LNCaP clone FGC (cell line): ENCODE data around the gene SPDYE17.
"Not testable (repeated sequence)": the region's sequence is repeated elsewhere in the genome, so short reads cannot be mapped to it uniquely, and the experiment has no call there.

Experiments
- DNase-seq: peaks from one replicate; pipeline ENCODE4 v3.0.0-alpha.2; 2011; ENCODE audit warnings: low read depth
- H3K4me3 ChIP-seq: 2 replicates; pipeline ENCODE4 v1.5.1; 2011; ENCODE audit warnings: mild to moderate bottlenecking, low read depth, low read length, control low read depth
- CTCF ChIP-seq: IDR thresholded peaks from 2 replicates; pipeline ENCODE4 v1.5.1; 2012; ENCODE audit warnings: mild to moderate bottlenecking; ENCODE audit not compliant: control insufficient read depth, insufficient read depth; ENCODE audit errors: extremely low read depth

SPDYE17 gene

GRCh38 chr7:77002104-77002503, 30.1 kb downstream of the SPDYE17 start:
- H3K4me3 ChIP-seq, DNase-seq: not testable (repeated sequence)

GRCh38 chr7:76999474-77000107, 32.6 kb downstream of the SPDYE17 start:
- H3K4me3 ChIP-seq, DNase-seq: not testable (repeated sequence)

GRCh38 chr7:76998764-76999450, 33.3 kb downstream of the SPDYE17 start:
- not testable (repeated sequence) for DNase-seq, H3K4me3 ChIP-seq

GRCh38 chr7:76998285-76998589, 33.9 kb downstream of the SPDYE17 start:
- no peak for TF ChIP-seq CTCF
- DNase-seq: no peak
- no peak overlapping the region for H3K4me3 ChIP-seq

GRCh38 chr7:76997381-76998284, 34.5 kb downstream of the SPDYE17 start:
- no peak for TF ChIP-seq CTCF
- DNase-seq: no peak
- H3K4me3 ChIP-seq: no peak overlapping the region

GRCh38 chr7:76996932-76997331, 35.2 kb downstream of the SPDYE17 start:
- not testable (repeated sequence) for DNase-seq, H3K4me3 ChIP-seq

- DNase-seq, H3K4me3 ChIP-seq: not testable (repeated sequence)
Measured at GRCh38 chr7:76994286-76994685, 37.9 kb downstream of the SPDYE17 start.

- not testable (repeated sequence) for DNase-seq, H3K4me3 ChIP-seq
Measured at GRCh38 chr7:76993831-76994230, 38.3 kb downstream of the SPDYE17 start.

- H3K4me3 ChIP-seq, DNase-seq: not testable (repeated sequence)
Measured at GRCh38 chr7:76992871-76993270, 39.3 kb downstream of the SPDYE17 start.

GRCh38 chr7:76992204-76992603, 40.0 kb downstream of the SPDYE17 start:
- H3K4me3 ChIP-seq, DNase-seq: not testable (repeated sequence)

- not testable (repeated sequence) for H3K4me3 ChIP-seq, DNase-seq
Measured at GRCh38 chr7:76990202-76990601, 42.0 kb downstream of the SPDYE17 start.

- not testable (repeated sequence) for DNase-seq, H3K4me3 ChIP-seq
Measured at GRCh38 chr7:76985924-76986717, 46.0 kb downstream of the SPDYE17 start.

GRCh38 chr7:76984784-76985136, 47.4 kb downstream of the SPDYE17 start:
- not testable (repeated sequence) for DNase-seq, H3K4me3 ChIP-seq

GRCh38 chr7:76983937-76984783, 48.0 kb downstream of the SPDYE17 start:
- not testable (repeated sequence) for DNase-seq, H3K4me3 ChIP-seq

- not testable (repeated sequence) for DNase-seq, H3K4me3 ChIP-seq
Measured at GRCh38 chr7:76983333-76983732, 48.8 kb downstream of the SPDYE17 start.
